Stomach (tissue), 4 donors: Measurements from ENCODE around the gene FBXL15.

Source experiments
- CTCF ChIP-seq, 7 experiments: fragments of 450-650 bp in 4 of 7; fragments of 200-600 bp in 3 of 7; sonication (generic) in 3 of 7; IDR thresholded peaks; one replicate each; pipeline ENCODE4 v1.5.1; 2016 to 2019; ENCODE audit warnings: antibody characterized with exemption in 7 of 7, control low read depth in 2 of 7, mild to moderate bottlenecking in 1 of 7
- EP300 ChIP-seq: sonication (generic); formaldehyde crosslinking; IDR thresholded peaks from one replicate; pipeline ENCODE4 v1.6.1; 2017; ENCODE audit warnings: antibody characterized with exemption
- POLR2A ChIP-seq, 4 donors: fragments of 450-650 bp; IDR thresholded peaks; one replicate each; pipeline ENCODE4 v1.6.1; 2016; ENCODE audit warnings: antibody characterized with exemption in 4 of 4, control low read depth in 2 of 4, mild to moderate bottlenecking in 1 of 4, moderate library complexity in 1 of 4
- POLR2AphosphoS5 ChIP-seq, 3 donors: sonication (generic); formaldehyde crosslinking; IDR thresholded peaks; one replicate each; pipeline ENCODE4 v1.6.1; 2016; ENCODE audit warnings: antibody characterized with exemption in 3 of 3

GRCh38 chr10:102432162-102432950 lies 11.7 kb downstream of the FBXL15 start, which contains the start of gene CUEDC2:
- no peak for TF ChIP-seq CTCF (IDR thresholded peaks at IDR 0.05)
- TF ChIP-seq POLR2A (IDR thresholded peaks at IDR 0.05), result no peak
- TF ChIP-seq POLR2AphosphoS5 (IDR thresholded peaks at IDR 0.05), result peak; percentile 70 to 96 (median 72)
- no peak for TF ChIP-seq EP300
